ENCODE data around the gene ZNF618. TPM values are rescaled to one million over a fixed set of nuclear protein-coding genes. Genes with fewer than 3 reads are reported as not detected.

The ZNF618 gene
- polyA plus RNA-seq, 1 experiment = 8.7 TPM

GRCh38 chr9:113890704-113891103 lies 14.6 kb downstream of the ZNF618 start:
- POLR2A ChIA-PET = no interaction called here
- no peak for TF ChIP-seq CTCF (IDR thresholded peaks at IDR 0.05; ENCODE audit: low read depth, low read length)
- no peaks in the 10 kb centered on the region for H3K27me3 ChIP-seq (ENCODE audit: control insufficient read depth, insufficient read depth, low read length)
- no peak for DNase-seq (ENCODE audit: low read depth, low spot score)
- CTCF ChIA-PET = interaction anchor here (1.4 to 2.8 kb wide), 2 partner anchors 14 to 72 kb away, joined by 3 to 8 read pairs; partner anchors contain the start of gene ZNF618
- no peak overlapping the region for H3K27ac ChIP-seq (ENCODE audit: low read depth, low read length)
- H3K9me3 ChIP-seq (ENCODE audit: control insufficient read depth, insufficient read depth, low read length) = peaks cover 7% of the 10 kb centered on the region; the same call in 1 of the 2 replicates
- H3K4me3 ChIP-seq (ENCODE audit: low read depth, low read length) = no peak overlapping the region

GRCh38 chr9:113892861-113893491 lies 16.9 kb downstream of the ZNF618 start:
- no peak overlapping the region for H3K27ac ChIP-seq (ENCODE audit: low read depth, low read length)
- CTCF ChIA-PET = no interaction called here
- no peak for TF ChIP-seq CTCF (IDR thresholded peaks at IDR 0.05; ENCODE audit: low read depth, low read length)
- POLR2A ChIA-PET = no interaction called here
- no peak for DNase-seq (ENCODE audit: low read depth, low spot score)
- peaks cover 7% of the 10 kb centered on the region; the same call in 1 of the 2 replicates for H3K9me3 ChIP-seq (ENCODE audit: control insufficient read depth, insufficient read depth, low read length)
- H3K4me3 ChIP-seq (ENCODE audit: low read depth, low read length) = no peak overlapping the region
- H3K27me3 ChIP-seq (ENCODE audit: control insufficient read depth, insufficient read depth, low read length) = no peaks in the 10 kb centered on the region

- POLR2A ChIA-PET = no interaction called here
- CTCF ChIA-PET = no interaction called here
- Histone ChIP-seq H3K27ac (ENCODE audit: low read depth, low read length) (no peak overlapping the region), H3K27me3 (ENCODE audit: control insufficient read depth, insufficient read depth, low read length) (no peaks in the 10 kb centered on the region), H3K9me3 (ENCODE audit: control insufficient read depth, insufficient read depth, low read length) (peaks cover 5% of the 10 kb centered on the region; the same call in 1 of the 2 replicates), H3K4me3 (ENCODE audit: low read depth, low read length) (no peak overlapping the region)
- TF ChIP-seq CTCF (IDR thresholded peaks at IDR 0.05; ENCODE audit: low read depth, low read length) = no peak
- DNase-seq (ENCODE audit: low read depth, low spot score) = no peak
Measured at GRCh38 chr9:113894166-113894565, 18.1 kb downstream of the ZNF618 start.

- H3K27ac ChIP-seq (ENCODE audit: low read depth, low read length) = no peak overlapping the region
- ChIA-PET POLR2A (no interaction called here), CTCF (interaction anchor here (0.6 kb wide), 1 partner anchor 43 kb away, joined by 3 read pairs; no protein-coding TSS in a partner anchor)
- H3K4me3 ChIP-seq (ENCODE audit: low read depth, low read length) = no peak overlapping the region
- no peak for DNase-seq (ENCODE audit: low read depth, low spot score)
- TF ChIP-seq CTCF (IDR thresholded peaks at IDR 0.05; ENCODE audit: low read depth, low read length) = no peak
- H3K27me3 ChIP-seq (ENCODE audit: control insufficient read depth, insufficient read depth, low read length) = no peaks in the 10 kb centered on the region
- no peaks in the 10 kb centered on the region for H3K9me3 ChIP-seq (ENCODE audit: control insufficient read depth, insufficient read depth, low read length)
Measured at GRCh38 chr9:113895526-113895925, 19.4 kb downstream of the ZNF618 start.

GRCh38 chr9:113896713-113897112 lies 20.6 kb downstream of the ZNF618 start:
- POLR2A ChIA-PET = no interaction called here

More at GRCh38 chr9:113896713-113897112, 20.6 kb downstream of the ZNF618 start:
- DNase-seq (ENCODE audit: low read depth, low spot score) = no peak
- CTCF ChIA-PET = no interaction called here
- no peak overlapping the region for H3K4me3 ChIP-seq (ENCODE audit: low read depth, low read length)
- no peaks in the 10 kb centered on the region for H3K27me3 ChIP-seq (ENCODE audit: control insufficient read depth, insufficient read depth, low read length)
- no peak for TF ChIP-seq CTCF (IDR thresholded peaks at IDR 0.05; ENCODE audit: low read depth, low read length)
- H3K9me3 ChIP-seq (ENCODE audit: control insufficient read depth, insufficient read depth, low read length) = no peaks in the 10 kb centered on the region
- no peak overlapping the region for H3K27ac ChIP-seq (ENCODE audit: low read depth, low read length)
